ENCODE measurements around the gene PCNX3. TPM values are rescaled to one million over a fixed set of nuclear protein-coding genes. Genes with fewer than 3 reads are reported as not detected.

PCNX3 gene
- polyA plus RNA-seq, 1 donor (not counting 4 experiments of a cell fraction or from before 2014, with no cell fraction given): 6.1 TPM

GRCh38 chr11:65593518-65594414, 21.8 kb upstream of the PCNX3 start:
- Histone ChIP-seq H3K9me3 (ENCODE audit: control insufficient read depth, low read depth, low read length) (no peaks in the 10 kb centered on the region), H3K27me3 (ENCODE audit: control insufficient read depth, extremely low read depth, insufficient read depth, low read length) (no peaks in the 10 kb centered on the region), H3K4me2 (ENCODE audit: control insufficient read depth, extremely low read depth, insufficient read depth, low read depth, low read length) (no peak overlapping the region), H3K27ac (ENCODE audit: control insufficient read depth, insufficient read depth, low read length) (no peak overlapping the region), H3K4me1 (ENCODE audit: control insufficient read depth, extremely low read depth, insufficient read depth, low read length) (peaks cover 27% of the 10 kb centered on the region), H3K4me3 (ENCODE audit: control insufficient read depth in 2 of 3, extremely low read depth in 1 of 3, insufficient read depth in 2 of 3, low read depth in 1 of 3, low read length in 3 of 3) (no peak overlapping the region), H3K79me2 (ENCODE audit: control insufficient read depth, insufficient read depth, low read length) (no peaks in the 10 kb centered on the region), H3K9ac (ENCODE audit: control insufficient read depth, extremely low read depth, insufficient read depth, low read length) (no peak overlapping the region), H3K36me3 (ENCODE audit: control insufficient read depth in 2 of 2, extremely low read depth in 1 of 2, insufficient read depth in 2 of 2, low read length in 2 of 2) (peaks cover 3 to 17% of the 10 kb centered on the region in 2 experiments), H2AFZ (ENCODE audit: control insufficient read depth, low read length) (no peak overlapping the region), H3K9me1 (ENCODE audit: control insufficient read depth, extremely low read depth, insufficient read depth, low read length) (no peaks in the 10 kb centered on the region), H4K20me1 (ENCODE audit: control insufficient read depth, extremely low read depth, insufficient read depth, low read length) (no peaks in the 10 kb centered on the region)
- TF ChIP-seq EZH2 (IDR thresholded peaks at IDR 0.05; ENCODE audit: low read length) (no peak), CTCF (optimal IDR thresholded peaks at IDR 0.05 in 1 of 3, IDR thresholded peaks at IDR 0.05 in 1 of 3, conservative IDR thresholded peaks at IDR 0.05 in 1 of 3; ENCODE audit: extremely low read depth in 1 of 3, insufficient read depth in 2 of 3, low read length in 3 of 3) (peak; percentile 71 to 77 (median 76))
- DNase-seq (ENCODE audit: low read depth, low spot score) (no peak), FAIRE-seq (peak; percentile 63)
- dilution Hi-C loops (cut with MboI; ENCODE audit: extremely low pct_ligation_motif_present, low sequenced_read_pairs): no loop called here

GRCh38 chr11:65595131-65595530, 20.4 kb upstream of the PCNX3 start:
- no peak for DNase-seq (ENCODE audit: low read depth, low spot score)
- dilution Hi-C loops (cut with MboI; ENCODE audit: extremely low pct_ligation_motif_present, low sequenced_read_pairs): no loop called here
- Histone ChIP-seq H3K4me3 (ENCODE audit: control insufficient read depth in 2 of 3, extremely low read depth in 1 of 3, insufficient read depth in 2 of 3, low read depth in 1 of 3, low read length in 3 of 3) (no peak overlapping the region), H4K20me1 (ENCODE audit: control insufficient read depth, extremely low read depth, insufficient read depth, low read length) (no peaks in the 10 kb centered on the region), H3K79me2 (ENCODE audit: control insufficient read depth, insufficient read depth, low read length) (no peaks in the 10 kb centered on the region), H3K9me1 (ENCODE audit: control insufficient read depth, extremely low read depth, insufficient read depth, low read length) (no peaks in the 10 kb centered on the region), H2AFZ (ENCODE audit: control insufficient read depth, low read length) (no peak overlapping the region), H3K9ac (ENCODE audit: control insufficient read depth, extremely low read depth, insufficient read depth, low read length) (no peak overlapping the region), H3K4me2 (ENCODE audit: control insufficient read depth, extremely low read depth, insufficient read depth, low read depth, low read length) (no peak overlapping the region), H3K27ac (ENCODE audit: control insufficient read depth, insufficient read depth, low read length) (no peak overlapping the region), H3K4me1 (ENCODE audit: control insufficient read depth, extremely low read depth, insufficient read depth, low read length) (peaks cover 27% of the 10 kb centered on the region), H3K36me3 (ENCODE audit: control insufficient read depth in 2 of 2, extremely low read depth in 1 of 2, insufficient read depth in 2 of 2, low read length in 2 of 2) (peaks cover 3 to 15% of the 10 kb centered on the region in 2 experiments), H3K9me3 (ENCODE audit: control insufficient read depth, low read depth, low read length) (no peaks in the 10 kb centered on the region), H3K27me3 (ENCODE audit: control insufficient read depth, extremely low read depth, insufficient read depth, low read length) (no peaks in the 10 kb centered on the region)
- FAIRE-seq: no peak
- no peak for TF ChIP-seq EZH2 (IDR thresholded peaks at IDR 0.05; ENCODE audit: low read length)
- no peak for TF ChIP-seq CTCF (optimal IDR thresholded peaks at IDR 0.05 in 1 of 3, IDR thresholded peaks at IDR 0.05 in 1 of 3, conservative IDR thresholded peaks at IDR 0.05 in 1 of 3; ENCODE audit: extremely low read depth in 1 of 3, insufficient read depth in 2 of 3, low read length in 3 of 3)
